ENCODE measurements around the gene DCAF17. TPM values are rescaled to one million over a fixed set of nuclear protein-coding genes. Genes with fewer than 3 reads are reported as not detected.

Gene DCAF17
- total RNA-seq, 3 donors from 2014 or later (not counting 1 experiment from before 2014, with no cell fraction given): 20.0 to 33.8 (median 30.7) TPM

GRCh38 chr2:171516793-171517192 is 82.8 kb downstream of the DCAF17 start:
- Mint-ChIP-seq H3K4me3 (no peak overlapping the region), H3K4me1 (peaks cover 5 to 12% of the 10 kb centered on the region in 2 donors), H3K27me3 (ENCODE audit: low read depth in 2 of 2) (peaks cover 7 to 12% of the 10 kb centered on the region in 2 donors), H3K36me3 (no peaks in the 10 kb centered on the region), H3K9me3 (no peaks in the 10 kb centered on the region), H3K27ac (no peak overlapping the region)
- Histone ChIP-seq H3K4me1 (ENCODE audit: control insufficient read depth, insufficient read depth, low read length) (peaks cover 6% of the 10 kb centered on the region), H3K27ac (ENCODE audit: low read length) (no peak overlapping the region), H3K27me3 (ENCODE audit: control insufficient read depth, insufficient read depth, low read length) (no peaks in the 10 kb centered on the region), H3K4me3 (ENCODE audit: low read length) (no peak overlapping the region), H3K9me3 (ENCODE audit: control insufficient read depth, insufficient read depth, low read length) (no peaks in the 10 kb centered on the region), H3K36me3 (ENCODE audit: control insufficient read depth, insufficient read depth, low read length) (no peaks in the 10 kb centered on the region)
- DNase-seq (no peak), ATAC-seq (no peak)
- intact Hi-C loops (cut with micrococcal nuclease): no loop called here
- no peak for TF ChIP-seq CTCF (IDR thresholded peaks at IDR 0.05)
- 94% methylated on average over 5 of the region's 5 CpGs for WGBS (ENCODE audit: insufficient coverage)

- H3K36me3 ChIP-seq (ENCODE audit: control insufficient read depth, insufficient read depth, low read length): no peaks in the 10 kb centered on the region
- intact Hi-C loops (cut with micrococcal nuclease): no loop called here
- TF ChIP-seq CTCF (IDR thresholded peaks at IDR 0.05): no peak
- peaks cover 25% of the 10 kb centered on the region for H3K4me1 ChIP-seq (ENCODE audit: control insufficient read depth, insufficient read depth, low read length)
- H3K9me3 ChIP-seq (ENCODE audit: control insufficient read depth, insufficient read depth, low read length): no peaks in the 10 kb centered on the region
- no peaks in the 10 kb centered on the region for H3K27me3 ChIP-seq (ENCODE audit: control insufficient read depth, insufficient read depth, low read length)
- H3K9me3 Mint-ChIP-seq: no peaks in the 10 kb centered on the region
- H3K36me3 Mint-ChIP-seq: no peaks in the 10 kb centered on the region
- 90% methylated on average over 5 of the region's 5 CpGs for WGBS (ENCODE audit: insufficient coverage)
- H3K4me3 ChIP-seq (ENCODE audit: low read length): no peak overlapping the region
- DNase-seq (no peak), ATAC-seq (no peak)
- peaks cover 3 to 11% of the 10 kb centered on the region in 2 donors for H3K27me3 Mint-ChIP-seq (ENCODE audit: low read depth in 2 of 2)
- peaks cover 19 to 30% of the 10 kb centered on the region in 2 donors for H3K4me1 Mint-ChIP-seq
- H3K4me3 Mint-ChIP-seq: no peak overlapping the region
- no peak overlapping the region for H3K27ac ChIP-seq (ENCODE audit: low read length)
- H3K27ac Mint-ChIP-seq: no peak overlapping the region
These were observed 86.4 kb downstream of the DCAF17 start for GRCh38 chr2:171520471-171520870.

- TF ChIP-seq CTCF (IDR thresholded peaks at IDR 0.05): no peak
- H3K36me3 ChIP-seq (ENCODE audit: control insufficient read depth, insufficient read depth, low read length): no peaks in the 10 kb centered on the region
- H3K4me1 ChIP-seq (ENCODE audit: control insufficient read depth, insufficient read depth, low read length): peaks cover 25% of the 10 kb centered on the region
- Mint-ChIP-seq H3K36me3 (no peaks in the 10 kb centered on the region), H3K4me3 (peak overlapping the region; percentile 94), H3K27me3 (ENCODE audit: low read depth in 2 of 2) (peaks cover 0 to 7% of the 10 kb centered on the region in 2 donors), H3K9me3 (no peaks in the 10 kb centered on the region), H3K27ac (peak overlapping the region; percentile 69 to 77), H3K4me1 (peaks cover 19 to 30% of the 10 kb centered on the region in 2 donors)
- 93% methylated on average over 5 of the region's 5 CpGs for WGBS (ENCODE audit: insufficient coverage)
- H3K9me3 ChIP-seq (ENCODE audit: control insufficient read depth, insufficient read depth, low read length): no peaks in the 10 kb centered on the region
- ATAC-seq (no peak), DNase-seq (no peak)
- no peaks in the 10 kb centered on the region for H3K27me3 ChIP-seq (ENCODE audit: control insufficient read depth, insufficient read depth, low read length)
- H3K4me3 ChIP-seq (ENCODE audit: low read length): peak overlapping the region; percentile 68
- intact Hi-C loops (cut with micrococcal nuclease): no loop called here
- peak overlapping the region; percentile 31 for H3K27ac ChIP-seq (ENCODE audit: low read length)
These were observed 87.5 kb downstream of the DCAF17 start for GRCh38 chr2:171521361-171522051.
